Neural cell (in vitro differentiated cells): ENCODE results near the gene ST6GALNAC4. TPM values are rescaled to one million over a fixed set of nuclear protein-coding genes. Genes with fewer than 3 reads are reported as not detected.

ENCODE experiments used
- H2AFZ ChIP-seq: fragments of 200-600, 300-800 bp; sonication (generic), shearing (Covaris generic); 2 replicates; pipeline ENCODE4 v1.6.0; 2014; ENCODE audit warnings: low read depth, mild to moderate bottlenecking, antibody characterized with exemption, low read length, moderate library complexity
- H3F3A ChIP-seq: fragments of 200-600 bp; shearing (Covaris generic); 2 replicates; pipeline ENCODE4 v1.6.1; 2016; ENCODE audit warnings: mild to moderate bottlenecking, moderate library complexity, mixed read lengths, antibody characterized with exemption, low read length; ENCODE audit not compliant: insufficient read depth, poor library complexity, severe bottlenecking
- H3K27ac ChIP-seq: fragments of 200-600, 300-800 bp; sonication (generic), shearing (Covaris generic); 2 replicates; pipeline ENCODE4 v1.5.1; 2014; ENCODE audit warnings: mild to moderate bottlenecking, low read length, moderate library complexity
- H3K27me3 ChIP-seq: fragments of 300-800, 200-600 bp; sonication (generic), shearing (Covaris generic); 2 replicates; pipeline ENCODE4 v1.6.0; 2014; ENCODE audit warnings: mild to moderate bottlenecking, low read depth, low read length, moderate library complexity; ENCODE audit not compliant: insufficient read depth
- H3K36me3 ChIP-seq: fragments of 300-800, 200-600 bp; sonication (generic), shearing (Covaris generic); 2 replicates; pipeline ENCODE4 v1.5.1; 2014; ENCODE audit warnings: mild to moderate bottlenecking, antibody characterized with exemption, low read length, moderate library complexity; ENCODE audit not compliant: insufficient read depth
- H3K4me2 ChIP-seq: fragments of 300-800, 200-600 bp; sonication (generic), shearing (Covaris generic); 2 replicates; pipeline ENCODE4 v1.6.0; 2014; ENCODE audit warnings: mild to moderate bottlenecking, low read length
- H3K4me3 ChIP-seq: fragments of 300-800, 200-600 bp; sonication (generic), shearing (Covaris generic); 2 replicates; pipeline ENCODE4 v1.5.1; 2014; ENCODE audit warnings: mild to moderate bottlenecking, low read length, moderate library complexity
- H3K79me2 ChIP-seq: fragments of 200-600 bp; shearing (Covaris generic); replicated peaks from 2 replicates; pipeline ENCODE4 v1.6.0; 2014; ENCODE audit warnings: mild to moderate bottlenecking, low read length, moderate library complexity; ENCODE audit not compliant: insufficient read depth
- H3K9ac ChIP-seq: fragments of 300-800, 200-600 bp; sonication (generic), shearing (Covaris generic); 2 replicates; pipeline ENCODE4 v1.6.1; 2016; ENCODE audit warnings: mild to moderate bottlenecking, low read length, mixed read lengths
- H3K9me2 ChIP-seq: fragments of 200-600 bp; shearing (Covaris generic); 2 replicates; pipeline ENCODE4 v1.6.1; 2016; ENCODE audit warnings: mild to moderate bottlenecking, low read length, mixed read lengths; ENCODE audit not compliant: insufficient read depth
- H3K9me3 ChIP-seq: fragments of 200-600, 300-800 bp; sonication (generic), shearing (Covaris generic); 2 replicates; pipeline ENCODE4 v1.6.1; 2016; ENCODE audit warnings: mild to moderate bottlenecking, mixed run types, low read length, moderate library complexity, mixed read lengths
- H4K20me1 ChIP-seq: fragments of 200-600 bp; shearing (Covaris generic); 2 replicates; pipeline ENCODE4 v1.6.1; 2016; ENCODE audit warnings: mild to moderate bottlenecking, mixed run types; ENCODE audit not compliant: insufficient read depth
- EP300 ChIP-seq: fragments of 450-650 bp; conservative IDR thresholded peaks from 2 replicates; pipeline ENCODE4 v1.6.1; 2014; ENCODE audit warnings: antibody characterized with exemption, mild to moderate bottlenecking, moderate library complexity; ENCODE audit not compliant: poor library complexity, severe bottlenecking
- EZH2 ChIP-seq: fragments of 200-600, 300-800 bp; shearing (Covaris generic), sonication (generic); IDR thresholded peaks from 2 replicates; pipeline ENCODE4 v1.6.1; 2014; ENCODE audit warnings: antibody characterized with exemption, low read length, borderline replicate concordance, mild to moderate bottlenecking; ENCODE audit not compliant: insufficient read depth, poor library complexity, severe bottlenecking
- MXI1 ChIP-seq: fragments of 450-650 bp; conservative IDR thresholded peaks from 2 replicates; pipeline ENCODE4 v1.6.1; 2014; ENCODE audit warnings: antibody characterized with exemption, mild to moderate bottlenecking; ENCODE audit not compliant: poor library complexity, severe bottlenecking
- POLR2AphosphoS5 ChIP-seq: IDR thresholded peaks from 2 replicates; pipeline ENCODE4 v1.6.1; 2012
- RAD21 ChIP-seq: fragments of 450-650 bp; conservative IDR thresholded peaks from 2 replicates; pipeline ENCODE4 v1.6.1; 2014; ENCODE audit warnings: antibody characterized with exemption, mild to moderate bottlenecking, moderate library complexity
- REST ChIP-seq: IDR thresholded peaks from 2 replicates; pipeline ENCODE4 v1.6.1; 2012; ENCODE audit warnings: borderline replicate concordance
- SMC3 ChIP-seq: fragments of 450-650 bp; conservative IDR thresholded peaks from 2 replicates; pipeline ENCODE4 v1.6.1; 2014; ENCODE audit warnings: antibody characterized with exemption, mild to moderate bottlenecking, moderate library complexity; ENCODE audit not compliant: poor library complexity
- TAF1 ChIP-seq: IDR thresholded peaks from 2 replicates; pipeline ENCODE4 v1.6.1; 2012; ENCODE audit warnings: low read depth
- polyA plus RNA-seq: library from polyadenylated mRNA; depleted of rRNA; stranded (reverse); fragments of >200 nt; gene quantifications from 2 replicates; pipeline ENCODE4 v1.2.3, GENCODE V29; 2014
- TF ChIP-seq, protein P1 (sequence below): fragments of 450-650 bp; IDR thresholded peaks from 2 replicates; pipeline ENCODE4 v1.5.1; 2014; ENCODE audit warnings: antibody characterized with exemption, mild to moderate bottlenecking, moderate library complexity; ENCODE audit not compliant: poor library complexity, severe bottlenecking

The ST6GALNAC4 gene
- polyA plus RNA-seq, 1 donor from 2014 or later = 5.9 TPM

GRCh38 chr9:127867356-127868277 lies 49.2 kb downstream of the ST6GALNAC4 start:
- H3K9ac ChIP-seq = no peak overlapping the region
- H4K20me1 ChIP-seq = no peaks in the 10 kb centered on the region
- TF ChIP-seq MXI1 = no peak
- no peak for TF ChIP-seq REST
- TF ChIP-seq TAF1 = no peak
- TF ChIP-seq RAD21 = no peak
- no peak for TF ChIP-seq SMC3
- TF ChIP-seq POLR2AphosphoS5 = no peak
- no peak for TF ChIP-seq EZH2
- TF ChIP-seq EP300 = no peak
- TF ChIP-seq, protein P1, sequence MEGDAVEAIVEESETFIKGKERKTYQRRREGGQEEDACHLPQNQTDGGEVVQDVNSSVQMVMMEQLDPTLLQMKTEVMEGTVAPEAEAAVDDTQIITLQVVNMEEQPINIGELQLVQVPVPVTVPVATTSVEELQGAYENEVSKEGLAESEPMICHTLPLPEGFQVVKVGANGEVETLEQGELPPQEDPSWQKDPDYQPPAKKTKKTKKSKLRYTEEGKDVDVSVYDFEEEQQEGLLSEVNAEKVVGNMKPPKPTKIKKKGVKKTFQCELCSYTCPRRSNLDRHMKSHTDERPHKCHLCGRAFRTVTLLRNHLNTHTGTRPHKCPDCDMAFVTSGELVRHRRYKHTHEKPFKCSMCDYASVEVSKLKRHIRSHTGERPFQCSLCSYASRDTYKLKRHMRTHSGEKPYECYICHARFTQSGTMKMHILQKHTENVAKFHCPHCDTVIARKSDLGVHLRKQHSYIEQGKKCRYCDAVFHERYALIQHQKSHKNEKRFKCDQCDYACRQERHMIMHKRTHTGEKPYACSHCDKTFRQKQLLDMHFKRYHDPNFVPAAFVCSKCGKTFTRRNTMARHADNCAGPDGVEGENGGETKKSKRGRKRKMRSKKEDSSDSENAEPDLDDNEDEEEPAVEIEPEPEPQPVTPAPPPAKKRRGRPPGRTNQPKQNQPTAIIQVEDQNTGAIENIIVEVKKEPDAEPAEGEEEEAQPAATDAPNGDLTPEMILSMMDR = no peak
- H3K27ac ChIP-seq = no peak overlapping the region
- H3K36me3 ChIP-seq = no peaks in the 10 kb centered on the region
- H2AFZ ChIP-seq = no peak overlapping the region
- H3K4me2 ChIP-seq = no peak overlapping the region
- no peaks in the 10 kb centered on the region for H3K9me2 ChIP-seq
- no peak overlapping the region for H3K4me3 ChIP-seq
- H3K79me2 ChIP-seq = no peaks in the 10 kb centered on the region
- H3F3A ChIP-seq = no peaks in the 10 kb centered on the region
- H3K27me3 ChIP-seq = no peaks in the 10 kb centered on the region
- no peaks in the 10 kb centered on the region for H3K9me3 ChIP-seq

DNA sequence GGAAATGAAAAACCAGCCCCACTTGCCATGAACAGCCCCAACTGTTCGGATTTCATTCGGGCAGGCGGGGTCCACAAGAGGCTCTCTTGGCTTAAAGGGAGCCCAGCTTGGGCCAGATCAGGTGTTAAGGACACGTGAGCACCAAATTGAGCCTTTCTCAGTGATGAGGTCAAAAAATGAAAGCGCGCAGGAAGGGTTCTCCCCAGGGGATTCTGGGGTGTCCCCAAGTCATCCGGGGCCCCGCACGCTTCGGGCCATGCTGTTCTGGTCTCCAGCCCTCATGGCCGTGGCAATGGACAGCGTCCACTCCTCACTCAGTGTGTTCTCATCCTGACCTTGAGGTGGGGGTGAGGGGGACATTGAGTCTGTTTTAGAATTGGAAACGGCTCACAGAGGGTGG lies 50.3 kb downstream of the ST6GALNAC4 start:
- Histone ChIP-seq H3K9me2 (no peaks in the 10 kb centered on the region), H3K4me2 (no peak overlapping the region), H2AFZ (no peak overlapping the region), H3F3A (no peaks in the 10 kb centered on the region), H3K9me3 (no peaks in the 10 kb centered on the region), H3K9ac (no peak overlapping the region), H3K79me2 (no peaks in the 10 kb centered on the region), H3K27ac (no peak overlapping the region), H4K20me1 (no peaks in the 10 kb centered on the region), H3K36me3 (no peaks in the 10 kb centered on the region), H3K4me3 (no peak overlapping the region), H3K27me3 (no peaks in the 10 kb centered on the region)
- TF ChIP-seq RAD21 (no peak), REST (no peak), EZH2 (no peak), TAF1 (no peak), SMC3 (no peak), MXI1 (no peak), EP300 (no peak), POLR2AphosphoS5 (no peak)
- TF ChIP-seq, protein P1 = no peak
